Measurements from ENCODE around the gene SRSF4.

SRSF4 gene

GRCh38 chr1:29197590-29197924, 15.9 kb upstream of the SRSF4 start:
- no peak overlapping the region for H3K9ac ChIP-seq (ENCODE audit: low read depth, low read length)
- H3K27me3 ChIP-seq (ENCODE audit: insufficient read depth, low read length) = no peaks in the 10 kb centered on the region
- no peaks in the 10 kb centered on the region for H3K9me3 ChIP-seq (ENCODE audit: insufficient read depth, low read depth, low read length)
- H3K36me3 ChIP-seq (ENCODE audit: insufficient read depth, low read depth, low read length) = peaks cover 52% of the 10 kb centered on the region
- peaks cover 6% of the 10 kb centered on the region; the same call in 1 of the 2 replicates for H3K4me1 ChIP-seq (ENCODE audit: insufficient read depth, low read length)
- no peak overlapping the region for H3K27ac ChIP-seq (ENCODE audit: low read length)
- no peak overlapping the region for H3K4me3 ChIP-seq (ENCODE audit: low read length)

- no peaks in the 10 kb centered on the region for H3K27me3 ChIP-seq (ENCODE audit: insufficient read depth, low read length)
- H3K9me3 ChIP-seq (ENCODE audit: insufficient read depth, low read depth, low read length) = no peaks in the 10 kb centered on the region
- H3K4me1 ChIP-seq (ENCODE audit: insufficient read depth, low read length) = peaks cover under 1% of the 10 kb centered on the region; the same call in 1 of the 2 replicates
- no peak overlapping the region for H3K27ac ChIP-seq (ENCODE audit: low read length)
- H3K4me3 ChIP-seq (ENCODE audit: low read length) = no peak overlapping the region
- peaks cover 47% of the 10 kb centered on the region for H3K36me3 ChIP-seq (ENCODE audit: insufficient read depth, low read depth, low read length)
- no peak overlapping the region for H3K9ac ChIP-seq (ENCODE audit: low read depth, low read length)
Observed at GRCh38 chr1:29196863-29197589, 15.3 kb upstream of the SRSF4 start.

GRCh38 chr1:29195881-29196291, 14.2 kb upstream of the SRSF4 start:
- H3K9ac ChIP-seq (ENCODE audit: low read depth, low read length) = no peak overlapping the region
- no peak overlapping the region for H3K4me3 ChIP-seq (ENCODE audit: low read length)
- no peaks in the 10 kb centered on the region for H3K4me1 ChIP-seq (ENCODE audit: insufficient read depth, low read length)
- peaks cover 36% of the 10 kb centered on the region for H3K36me3 ChIP-seq (ENCODE audit: insufficient read depth, low read depth, low read length)
- H3K27ac ChIP-seq (ENCODE audit: low read length) = no peak overlapping the region
- H3K27me3 ChIP-seq (ENCODE audit: insufficient read depth, low read length) = no peaks in the 10 kb centered on the region
- H3K9me3 ChIP-seq (ENCODE audit: insufficient read depth, low read depth, low read length) = no peaks in the 10 kb centered on the region

GRCh38 chr1:29193879-29194455, 12.3 kb upstream of the SRSF4 start:
- Histone ChIP-seq H3K36me3 (ENCODE audit: insufficient read depth, low read depth, low read length) (peaks cover 22% of the 10 kb centered on the region; the same call in 1 of the 2 replicates), H3K9ac (ENCODE audit: low read depth, low read length) (no peak overlapping the region)

GRCh38 chr1:29190718-29191117, 9.0 kb upstream of the SRSF4 start:
- H3K4me3 ChIP-seq (ENCODE audit: low read length) = no peak overlapping the region
- peaks cover 15% of the 10 kb centered on the region; the same call in 1 of the 2 replicates for H3K36me3 ChIP-seq (ENCODE audit: insufficient read depth, low read depth, low read length)
- H3K27ac ChIP-seq (ENCODE audit: low read length) = no peak overlapping the region
- no peaks in the 10 kb centered on the region for H3K27me3 ChIP-seq (ENCODE audit: insufficient read depth, low read length)
- H3K9ac ChIP-seq (ENCODE audit: low read depth, low read length) = no peak overlapping the region
- peaks cover 11% of the 10 kb centered on the region for H3K4me1 ChIP-seq (ENCODE audit: insufficient read depth, low read length)
- H3K9me3 ChIP-seq (ENCODE audit: insufficient read depth, low read depth, low read length) = no peaks in the 10 kb centered on the region

More at GRCh38 chr1:29193879-29194455, 12.3 kb upstream of the SRSF4 start:
- Histone ChIP-seq H3K27ac (ENCODE audit: low read length) (no peak overlapping the region), H3K4me1 (ENCODE audit: insufficient read depth, low read length) (peaks cover 2% of the 10 kb centered on the region; the same call in 1 of the 2 replicates), H3K27me3 (ENCODE audit: insufficient read depth, low read length) (no peaks in the 10 kb centered on the region), H3K4me3 (ENCODE audit: low read length) (no peak overlapping the region), H3K9me3 (ENCODE audit: insufficient read depth, low read depth, low read length) (no peaks in the 10 kb centered on the region)

GRCh38 chr1:29186707-29187106, 5.0 kb upstream of the SRSF4 start:
- H3K9ac ChIP-seq (ENCODE audit: low read depth, low read length) = peak overlapping the region; percentile 27; the same call in 1 of the 2 replicates
- H3K27ac ChIP-seq (ENCODE audit: low read length) = peak overlapping the region; percentile 43

GRCh38 chr1:29186252-29186651, 4.6 kb upstream of the SRSF4 start:
- peak overlapping the region; percentile 43 for H3K27ac ChIP-seq (ENCODE audit: low read length)
- H3K27me3 ChIP-seq (ENCODE audit: insufficient read depth, low read length) = no peaks in the 10 kb centered on the region

More at GRCh38 chr1:29186707-29187106, 5.0 kb upstream of the SRSF4 start:
- H3K27me3 ChIP-seq (ENCODE audit: insufficient read depth, low read length) = no peaks in the 10 kb centered on the region
- H3K9me3 ChIP-seq (ENCODE audit: insufficient read depth, low read depth, low read length) = no peaks in the 10 kb centered on the region
- H3K4me3 ChIP-seq (ENCODE audit: low read length) = peak overlapping the region; percentile 27; the same call in 1 of the 2 replicates
- no peaks in the 10 kb centered on the region for H3K36me3 ChIP-seq (ENCODE audit: insufficient read depth, low read depth, low read length)
- peaks cover 11% of the 10 kb centered on the region for H3K4me1 ChIP-seq (ENCODE audit: insufficient read depth, low read length)

GRCh38 chr1:29183287-29183686, 1.6 kb upstream of the SRSF4 start:
- Histone ChIP-seq H3K27me3 (ENCODE audit: insufficient read depth, low read length) (no peaks in the 10 kb centered on the region), H3K4me1 (ENCODE audit: insufficient read depth, low read length) (peaks cover 9% of the 10 kb centered on the region), H3K4me3 (ENCODE audit: low read length) (no peak overlapping the region), H3K27ac (ENCODE audit: low read length) (no peak overlapping the region), H3K9me3 (ENCODE audit: insufficient read depth, low read depth, low read length) (no peaks in the 10 kb centered on the region), H3K9ac (ENCODE audit: low read depth, low read length) (no peak overlapping the region), H3K36me3 (ENCODE audit: insufficient read depth, low read depth, low read length) (peaks cover 19% of the 10 kb centered on the region; the same call in 1 of the 2 replicates)

More at GRCh38 chr1:29186252-29186651, 4.6 kb upstream of the SRSF4 start:
- H3K36me3 ChIP-seq (ENCODE audit: insufficient read depth, low read depth, low read length) = no peaks in the 10 kb centered on the region
- peak overlapping the region; percentile 27; the same call in 1 of the 2 replicates for H3K4me3 ChIP-seq (ENCODE audit: low read length)
- peaks cover 11% of the 10 kb centered on the region for H3K4me1 ChIP-seq (ENCODE audit: insufficient read depth, low read length)
- no peaks in the 10 kb centered on the region for H3K9me3 ChIP-seq (ENCODE audit: insufficient read depth, low read depth, low read length)
- H3K9ac ChIP-seq (ENCODE audit: low read depth, low read length) = peak overlapping the region; percentile 6; the same call in 1 of the 2 replicates

GRCh38 chr1:29180497-29181412, 945 bp downstream of the SRSF4 start:
- Histone ChIP-seq H3K36me3 (ENCODE audit: insufficient read depth, low read depth, low read length) (peaks cover 27% of the 10 kb centered on the region; the same call in 1 of the 2 replicates), H3K27me3 (ENCODE audit: insufficient read depth, low read length) (no peaks in the 10 kb centered on the region), H3K4me1 (ENCODE audit: insufficient read depth, low read length) (no peaks in the 10 kb centered on the region; the same call in 1 of the 2 replicates), H3K4me3 (ENCODE audit: low read length) (peak overlapping the region; percentile 82), H3K9ac (ENCODE audit: low read depth, low read length) (peak overlapping the region; percentile 92), H3K27ac (ENCODE audit: low read length) (peak overlapping the region; percentile 50), H3K9me3 (ENCODE audit: insufficient read depth, low read depth, low read length) (no peaks in the 10 kb centered on the region)

- Histone ChIP-seq H3K27me3 (ENCODE audit: insufficient read depth, low read length) (no peaks in the 10 kb centered on the region), H3K4me3 (ENCODE audit: low read length) (peak overlapping the region; percentile 82), H3K9ac (ENCODE audit: low read depth, low read length) (peak overlapping the region; percentile 92; the same call in 1 of the 2 replicates), H3K36me3 (ENCODE audit: insufficient read depth, low read depth, low read length) (peaks cover 27% of the 10 kb centered on the region; the same call in 1 of the 2 replicates), H3K27ac (ENCODE audit: low read length) (no peak overlapping the region), H3K4me1 (ENCODE audit: insufficient read depth, low read length) (no peaks in the 10 kb centered on the region; the same call in 1 of the 2 replicates), H3K9me3 (ENCODE audit: insufficient read depth, low read depth, low read length) (no peaks in the 10 kb centered on the region)
Observed at GRCh38 chr1:29179641-29180184, 2.0 kb downstream of the SRSF4 start.

Measured in iPS-20b (cell line).